Measurements from ENCODE around the gene FBXL13. TPM values are rescaled to one million over a fixed set of nuclear protein-coding genes. Genes with fewer than 3 reads are reported as not detected.
"Not testable (repeated sequence)": the region's sequence is repeated elsewhere in the genome, so short reads cannot be mapped to it uniquely, and the experiment has no call there.

FBXL13 gene
- total and polyA plus RNA-seq, 8 donors, result 0.80 to 25.3 (median 6.0) TPM; not detected in 1

GRCh38 chr7:102780926-102781325 lies 293.7 kb downstream of the FBXL13 start:
- DNase-seq; H3K9me3 ChIP-seq; H3K27ac ChIP-seq; H3K4me3 ChIP-seq; H3K4me1 ChIP-seq; H3K27me3 ChIP-seq; intact Hi-C loops (cut with DNase I; ENCODE audit: low total_unique reads): not testable (repeated sequence)
- WGBS, 5 donors, result 97 to 99% (median 98%) methylated on average over 10 of the region's 10 CpGs
- peaks cover 0 to 15% (median 11%) of the 10 kb centered on the region in 4 donors for H3K36me3 ChIP-seq

- H3K27ac ChIP-seq; DNase-seq; H3K4me3 ChIP-seq; H3K9me3 ChIP-seq; intact Hi-C loops (cut with DNase I; ENCODE audit: low total_unique reads); H3K27me3 ChIP-seq; H3K4me1 ChIP-seq: not testable (repeated sequence)
- peaks cover 0 to 15% (median 11%) of the 10 kb centered on the region in 4 donors for H3K36me3 ChIP-seq
- WGBS, 5 donors, result 54 to 92% (median 81%) methylated on average over 3 of the region's 3 CpGs
These were observed 295.9 kb downstream of the FBXL13 start for GRCh38 chr7:102778663-102779062.

- not testable (repeated sequence) for DNase-seq, H3K4me3 ChIP-seq
These were observed 298.4 kb downstream of the FBXL13 start for GRCh38 chr7:102776217-102776616.

GRCh38 chr7:102770467-102770866 lies 304.1 kb downstream of the FBXL13 start:
- H3K36me3 ChIP-seq; H3K9me3 ChIP-seq; DNase-seq; intact Hi-C loops (cut with DNase I; ENCODE audit: low total_unique reads); H3K27ac ChIP-seq; H3K27me3 ChIP-seq; H3K4me1 ChIP-seq; H3K4me3 ChIP-seq: not testable (repeated sequence)
- WGBS, 5 donors, result 90 to 100% (median 92%) methylated on average over 2 to 3 of the region's 3 CpGs

More at GRCh38 chr7:102776217-102776616, 298.4 kb downstream of the FBXL13 start:
- H3K4me1 ChIP-seq; H3K27ac ChIP-seq; H3K9me3 ChIP-seq; H3K27me3 ChIP-seq; intact Hi-C loops (cut with DNase I; ENCODE audit: low total_unique reads): not testable (repeated sequence)
- H3K36me3 ChIP-seq, result peaks cover 0 to 13% (median 9%) of the 10 kb centered on the region in 4 donors

GRCh38 chr7:102769657-102770192 lies 304.9 kb downstream of the FBXL13 start:
- H3K27ac ChIP-seq; DNase-seq; intact Hi-C loops (cut with DNase I; ENCODE audit: low total_unique reads); H3K4me3 ChIP-seq; H3K9me3 ChIP-seq; H3K4me1 ChIP-seq; H3K36me3 ChIP-seq; H3K27me3 ChIP-seq: not testable (repeated sequence)
- 81 to 96% (median 93%) methylated on average over 1 to 3 of the region's 3 CpGs for WGBS, 5 donors

- H3K9me3 ChIP-seq; H3K36me3 ChIP-seq; H3K27me3 ChIP-seq; DNase-seq; intact Hi-C loops (cut with DNase I; ENCODE audit: low total_unique reads); H3K4me3 ChIP-seq: not testable (repeated sequence)
- Histone ChIP-seq H3K4me1 (peaks cover 0 to 19% (median 7%) of the 10 kb centered on the region in 4 donors), H3K27ac (peak overlapping the region in 4 of 5 donors; percentile 32 to 62 (median 44))
- WGBS, 5 donors, result 34 to 49% (median 39%) methylated on average over 4 to 6 of the region's 6 CpGs
These were observed 311.2 kb downstream of the FBXL13 start for GRCh38 chr7:102763295-102763905.

Small RNAs within 50 kb of the gene (small RNA-seq; reads per million reads assigned to genes)
- gene RNU6-1136P, result 0 reads per million in 4 donors

Other genes with a start within 250 kb of the FBXL13 start
- 10 to 100 TPM in 1 of 5 donors, 1 to 10 TPM in 1, not detected in 3; 2.2 to 27.9 TPM for gene LRRC17, start 161.8 kb downstream of the FBXL13 start, total RNA-seq
- gene LRRC17, start 161.8 kb downstream of the FBXL13 start, polyA plus RNA-seq, result 10 to 100 TPM in 1 of 3 donors, 1 to 10 TPM in 2; 2.2 to 11.3 (median 2.7) TPM
- gene ARMC10, start 344 bp upstream of the FBXL13 start, total RNA-seq, result 100 to 1,000 TPM in 1 of 5 donors, 10 to 100 TPM in 3, 1 to 10 TPM in 1; 1.8 to 118 (median 38.8) TPM
- gene ARMC10, start 344 bp upstream of the FBXL13 start, polyA plus RNA-seq, result 10 to 100 TPM; 16.9 to 25.1 (median 18.5) TPM
- 10 to 100 TPM; 17.0 to 84.9 (median 40.2) TPM for gene NAPEPLD, start 74.3 kb upstream of the FBXL13 start, total RNA-seq
- 1 to 10 TPM; 3.3 to 9.9 (median 5.5) TPM for gene NAPEPLD, start 74.3 kb upstream of the FBXL13 start, polyA plus RNA-seq
- gene PMPCB, start 222.6 kb upstream of the FBXL13 start, total RNA-seq, result 10 to 100 TPM; 20.6 to 84.4 (median 46.8) TPM
- gene PMPCB, start 222.6 kb upstream of the FBXL13 start, polyA plus RNA-seq, result 10 to 100 TPM; 40.2 to 60.6 (median 57.4) TPM